ENCODE measurements around the gene ATP2A1. TPM values are rescaled to one million over a fixed set of nuclear protein-coding genes. Genes with fewer than 3 reads are reported as not detected.

Gene ATP2A1
- total and polyA plus RNA-seq, 2 of the 13 experiments (the other 11 are each of a cell fraction or from before 2014, with no cell fraction given) = 3.2 to 12.5 TPM

GRCh38 chr16:28923652-28924398, 45.5 kb downstream of the ATP2A1 start (continued):
- TF ChIP-seq KLF9 (CRISPR knock-in tag; IDR thresholded peaks at IDR 0.05; ENCODE audit: low read depth) (peak; percentile 20), ZBTB20 (CRISPR knock-in tag; IDR thresholded peaks at IDR 0.05; ENCODE audit: borderline replicate concordance, low read depth) (no peak), KDM6A (CRISPR knock-in tag; IDR thresholded peaks at IDR 0.05; ENCODE audit: low read depth) (peak; percentile 78; the same call in 1 of the 2 replicates), GZF1 (CRISPR knock-in tag; IDR thresholded peaks at IDR 0.05) (no peak), ZNF598 (CRISPR knock-in tag; IDR thresholded peaks at IDR 0.05; ENCODE audit: borderline replicate concordance) (no peak), HNF4G (IDR thresholded peaks at IDR 0.05; ENCODE audit: borderline replicate concordance, low read depth, low read length) (no peak), HNF4G (CRISPR knock-in tag; IDR thresholded peaks at IDR 0.05; ENCODE audit: borderline replicate concordance, low read depth) (peak; percentile 50; the same call in 1 of the 2 replicates), ZNF747 (CRISPR knock-in tag; IDR thresholded peaks at IDR 0.05; ENCODE audit: borderline replicate concordance) (0 out of 2 replicates have a peak, but pooled peaks have one; percentile 38), POLR2A (IDR thresholded peaks at IDR 0.05; ENCODE audit: insufficient read depth in 1 of 2, low read depth in 2 of 2, low read length in 2 of 2) (peak; percentile 45 to 52; a peak in 3 of 4 replicates), NFRKB (IDR thresholded peaks at IDR 0.05) (no peak), SSRP1 (CRISPR knock-in tag; IDR thresholded peaks at IDR 0.05) (no peak), HMGXB3 (CRISPR knock-in tag; IDR thresholded peaks at IDR 0.05; ENCODE audit: borderline replicate concordance) (no peak), ETV5 (CRISPR knock-in tag; IDR thresholded peaks at IDR 0.05; ENCODE audit: borderline replicate concordance) (peak; percentile 64; the same call in 1 of the 2 replicates), ZXDC (CRISPR knock-in tag; IDR thresholded peaks at IDR 0.05) (no peak), ZNF562 (CRISPR knock-in tag; IDR thresholded peaks at IDR 0.05; ENCODE audit: borderline replicate concordance) (no peak), ZNF710 (CRISPR knock-in tag; IDR thresholded peaks at IDR 0.05; ENCODE audit: borderline replicate concordance) (no peak), SIN3A (IDR thresholded peaks at IDR 0.05; ENCODE audit: borderline replicate concordance, low read depth, low read length) (0 out of 2 replicates have a peak, but pooled peaks have one; percentile 22), LCORL (IDR thresholded peaks at IDR 0.05) (no peak), LCORL (CRISPR knock-in tag; IDR thresholded peaks at IDR 0.05) (peak; percentile 86), MEIS2 (CRISPR knock-in tag; IDR thresholded peaks at IDR 0.05) (0 out of 2 replicates have a peak, but pooled peaks have one; percentile 22), FOXK1 (CRISPR knock-in tag; IDR thresholded peaks at IDR 0.05; ENCODE audit: borderline replicate concordance, low read depth) (no peak)

Measured in HepG2 (cell line).